NCI-H526 treated with DMSO at 0.1 percent for 48 hours (cell line): ENCODE results near the gene KATNAL1.
A peak's percentile ranks its signal among the peaks of the same experiment; 100 is the strongest.

Experiments used
- DNase-seq: peaks from one replicate; lab custom pipeline; 2025; lab: John Stamatoyannopoulos, UW

The KATNAL1 gene

GRCh38 chr13:30332456-30333143, 25.2 kb upstream of the KATNAL1 start:
- DNase-seq = peak; percentile 92

- DNase-seq = no peak
Measured at GRCh38 chr13:30331331-30331771, 24.0 kb upstream of the KATNAL1 start.

DNA sequence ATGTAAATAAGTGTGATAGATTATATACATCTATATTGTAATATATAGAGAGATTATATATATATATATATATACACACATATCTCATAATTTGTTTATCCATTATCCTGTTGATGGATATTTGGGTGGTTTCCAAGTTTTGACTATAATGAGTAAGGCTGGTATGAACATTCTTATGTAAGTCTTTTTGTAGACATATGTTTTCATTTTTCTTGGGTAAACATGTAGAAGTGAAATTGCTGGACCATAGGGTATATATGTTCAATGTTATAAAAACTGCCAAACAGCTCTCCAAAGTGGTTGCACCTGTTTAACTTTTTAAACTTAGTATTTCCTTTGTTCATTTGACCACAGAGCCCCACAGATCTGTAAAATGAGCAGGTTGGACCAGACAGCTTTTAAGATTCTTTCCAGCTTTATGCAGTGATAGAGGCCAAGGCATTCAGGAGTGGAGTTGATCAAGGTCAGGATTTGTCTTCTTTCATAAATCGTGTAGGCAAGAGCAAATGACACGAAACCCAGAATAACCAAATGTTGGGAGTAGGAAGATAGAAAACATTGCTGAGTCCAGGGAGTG, 21.7 kb upstream of the KATNAL1 start:
- no peak for DNase-seq

GRCh38 chr13:30325668-30326067, 18.3 kb upstream of the KATNAL1 start:
- DNase-seq = no peak

- DNase-seq = no peak
Measured at GRCh38 chr13:30323524-30323923, 16.2 kb upstream of the KATNAL1 start.

DNA sequence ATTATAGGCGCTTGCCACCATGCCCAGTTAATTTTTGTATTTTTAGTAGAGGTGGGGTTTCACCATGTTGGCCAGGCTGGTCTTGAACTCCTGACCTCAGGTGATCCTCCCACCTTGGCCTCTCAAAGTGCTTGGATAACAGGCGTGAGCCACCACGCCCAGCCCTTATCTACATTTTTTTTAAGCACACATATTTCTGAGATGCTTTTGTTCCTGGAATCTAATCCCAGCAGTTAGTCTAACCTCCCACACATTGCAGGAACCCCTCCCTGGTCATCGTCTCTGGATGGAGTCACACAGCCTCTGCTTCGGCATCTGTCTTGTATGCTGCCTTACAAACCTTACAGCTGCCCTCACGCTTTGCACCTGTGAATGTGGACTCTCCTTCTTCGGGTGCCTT, 15.1 kb upstream of the KATNAL1 start:
- DNase-seq = no peak

DNA sequence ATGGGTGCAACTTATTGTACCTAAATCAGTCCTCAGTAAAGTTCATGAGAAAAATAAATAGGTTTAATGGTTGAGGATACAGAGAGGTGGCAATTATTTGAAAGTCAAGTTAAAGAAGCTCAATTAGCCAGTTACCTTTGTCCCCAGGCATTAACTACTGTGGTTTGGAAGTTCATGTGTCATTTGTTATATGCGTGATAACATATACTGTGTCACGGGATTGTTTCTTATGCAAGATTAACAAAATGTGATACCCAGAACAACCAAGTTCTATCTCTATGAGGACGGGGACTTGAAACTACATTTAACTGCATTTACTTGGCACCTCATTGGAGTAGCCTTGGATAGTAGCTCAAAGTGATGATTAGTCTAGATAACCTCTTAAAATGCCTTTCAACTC, 13.9 kb upstream of the KATNAL1 start:
- no peak for DNase-seq

- no peak for DNase-seq
Measured at GRCh38 chr13:30319655-30320054, 12.3 kb upstream of the KATNAL1 start.

- no peak for DNase-seq
Measured at GRCh38 chr13:30319130-30319529, 11.8 kb upstream of the KATNAL1 start.

GRCh38 chr13:30318026-30318425, 10.7 kb upstream of the KATNAL1 start:
- DNase-seq = no peak

GRCh38 chr13:30314562-30314961, 7.2 kb upstream of the KATNAL1 start:
- DNase-seq = no peak

DNA sequence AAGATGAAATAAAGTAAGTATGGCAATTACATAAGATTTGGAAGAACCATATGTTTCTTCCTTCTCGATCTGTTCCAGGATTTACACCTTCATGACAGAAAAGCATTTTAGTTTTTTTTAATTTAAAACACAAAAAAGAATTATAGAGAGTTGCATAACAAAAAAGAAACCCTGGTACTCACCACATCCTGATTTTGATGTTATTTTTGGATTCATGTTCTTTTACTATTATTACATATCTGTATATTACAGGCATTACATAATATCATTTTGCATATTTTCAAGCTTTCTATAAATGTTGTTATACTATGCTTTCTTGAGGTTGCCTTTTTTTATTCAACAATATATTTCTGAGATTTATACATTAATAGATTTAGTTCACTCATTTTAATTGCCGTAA, 6.7 kb upstream of the KATNAL1 start:
- no peak for DNase-seq

- DNase-seq = no peak
Measured at GRCh38 chr13:30313311-30313710, 6.0 kb upstream of the KATNAL1 start.

GRCh38 chr13:30312904-30313303, 5.6 kb upstream of the KATNAL1 start:
- DNase-seq = no peak

DNA sequence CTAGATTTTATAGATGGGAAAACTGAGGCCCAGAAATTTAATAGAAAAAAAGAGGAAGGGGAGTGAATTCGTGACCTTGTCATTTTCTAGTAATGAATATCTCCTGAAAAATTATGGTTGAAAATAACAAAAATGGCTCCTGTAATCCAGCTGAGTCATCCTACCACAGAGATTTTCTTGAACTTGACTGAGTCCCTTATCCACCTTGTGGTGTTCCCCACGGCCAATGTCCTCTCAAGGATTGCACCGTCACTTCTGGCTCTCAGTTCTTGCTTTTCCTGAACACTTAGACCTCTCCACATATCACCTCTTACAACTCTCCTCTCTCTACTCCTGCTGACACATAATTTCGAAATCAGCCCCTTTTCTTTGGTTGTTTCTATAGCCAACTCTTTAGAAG, 1.2 kb upstream of the KATNAL1 start:
- DNase-seq = no peak

DNA sequence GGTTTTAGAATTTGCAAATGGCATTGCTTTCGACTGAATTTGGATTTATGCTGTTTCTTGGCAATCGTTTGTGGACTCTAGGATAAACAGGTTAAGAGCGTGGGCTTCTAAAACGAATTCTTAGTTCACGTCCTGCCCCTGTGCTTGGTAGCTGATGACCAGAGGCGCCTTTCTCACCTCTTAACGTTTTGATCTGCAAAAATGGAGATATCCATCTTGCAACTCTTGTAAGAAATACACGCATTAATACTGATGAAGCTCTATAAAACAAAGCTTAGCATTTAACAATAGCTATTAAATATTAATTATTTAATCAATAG, 580 bp upstream of the KATNAL1 start:
- DNase-seq = no peak

- DNase-seq = peak; percentile 95
Measured at GRCh38 chr13:30306762-30307193, 573 bp downstream of the KATNAL1 start.

DNA sequence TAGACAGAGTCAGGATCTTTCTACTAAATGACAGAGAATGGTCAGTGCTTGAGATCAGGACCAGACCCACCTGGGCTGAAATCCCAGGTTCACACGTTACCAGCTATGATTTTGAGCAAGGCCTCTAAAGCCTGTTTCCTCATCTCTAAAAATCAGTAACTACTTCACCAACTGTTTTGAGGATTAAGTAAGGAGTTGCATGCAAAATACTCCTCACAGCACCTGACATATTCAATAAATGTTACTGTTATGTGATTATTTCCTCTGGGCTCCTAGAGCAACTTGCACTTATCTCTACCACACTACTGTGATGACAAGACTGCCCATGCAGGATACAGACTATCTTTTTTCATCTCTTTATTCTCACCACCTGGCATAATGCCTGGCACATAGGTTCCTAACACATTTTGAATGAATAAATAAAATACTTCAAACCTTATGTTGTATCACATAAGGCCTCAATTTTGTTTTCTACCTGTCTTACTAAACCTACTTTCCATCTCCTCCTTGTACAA, 1.8 kb downstream of the KATNAL1 start:
- DNase-seq = no peak

DNA sequence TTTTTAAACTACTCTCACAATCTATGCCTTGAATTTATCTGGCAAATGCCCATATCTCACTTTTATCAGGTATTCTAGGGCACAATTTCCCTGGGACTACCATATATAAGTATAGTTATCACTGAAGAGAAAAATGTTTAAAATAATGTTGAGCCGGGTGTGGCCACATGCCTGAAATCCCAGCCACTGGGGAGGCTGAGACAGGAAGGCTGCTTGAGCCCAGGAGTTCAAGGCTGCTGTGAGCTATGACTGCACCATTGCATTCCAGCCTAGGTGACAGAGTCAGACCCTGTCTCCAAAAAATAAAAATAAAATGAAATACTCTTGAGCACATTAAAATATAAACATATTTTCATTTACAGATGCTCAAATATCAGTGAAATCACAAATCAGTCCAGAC, 4.1 kb downstream of the KATNAL1 start:
- no peak for DNase-seq

GRCh38 chr13:30301827-30302226, 5.5 kb downstream of the KATNAL1 start:
- no peak for DNase-seq

DNA sequence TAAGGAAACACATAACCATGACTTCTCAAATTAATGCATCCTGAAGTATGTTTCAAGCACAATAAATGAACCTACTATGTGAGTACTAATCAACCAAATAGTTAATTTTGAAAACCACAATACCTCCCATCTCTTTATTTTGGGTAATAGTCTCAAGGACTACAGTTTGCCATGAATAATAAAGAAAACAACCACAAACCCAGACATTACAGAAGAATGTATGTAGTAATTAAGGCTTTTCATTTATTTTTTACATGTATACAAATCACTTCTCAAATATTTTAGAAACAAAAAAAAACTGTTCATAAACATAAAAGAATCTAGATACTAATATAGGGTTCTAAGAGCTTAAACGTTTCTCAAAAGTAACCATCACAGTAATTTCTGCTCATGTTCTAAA, 6.8 kb downstream of the KATNAL1 start:
- no peak for DNase-seq

DNA sequence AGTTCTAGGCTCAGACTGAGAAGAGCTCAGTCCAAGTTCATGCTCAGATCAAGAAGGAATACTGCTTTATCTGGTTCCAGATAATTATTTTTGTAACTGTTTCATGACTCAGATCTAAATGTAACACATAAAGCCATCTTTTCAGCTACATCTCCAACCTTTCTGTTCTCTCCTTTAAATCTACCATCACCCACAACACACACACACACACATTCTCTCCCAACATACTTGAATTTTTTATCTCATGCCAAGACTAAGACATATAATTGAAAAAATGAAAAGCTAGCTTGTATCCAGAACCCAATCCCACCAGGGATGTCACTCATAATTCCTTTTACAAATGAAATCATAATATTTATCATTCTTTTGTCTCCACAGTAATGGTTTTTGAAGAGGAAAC, 7.6 kb downstream of the KATNAL1 start:
- no peak for DNase-seq

GRCh38 chr13:30295116-30295515, 12.2 kb downstream of the KATNAL1 start:
- no peak for DNase-seq

GRCh38 chr13:30294004-30294403, 13.3 kb downstream of the KATNAL1 start:
- DNase-seq = no peak
